Karpas-422 (cell line): ENCODE measurements around the gene LIAS. TPM values are rescaled to one million over a fixed set of nuclear protein-coding genes. Genes with fewer than 3 reads are reported as not detected.
"Not testable (repeated sequence)": the region's sequence is repeated elsewhere in the genome, so short reads cannot be mapped to it uniquely, and the experiment has no call there.

ENCODE experiments used
- DNase-seq: peaks from one replicate; pipeline ENCODE4 v3.0.0-alpha.2; 2015
- H2AFZ ChIP-seq: fragments of 200-600 bp; sonication (generic); 2 replicates; pipeline ENCODE4 v1.6.1; 2014; ENCODE audit warnings: antibody characterized with exemption, low read length, mixed read lengths
- H3K27ac ChIP-seq: fragments of 200-600 bp; sonication (generic); 2 replicates; pipeline ENCODE4 v1.5.1; 2014; ENCODE audit warnings: mild to moderate bottlenecking, low read length, moderate library complexity
- H3K27me3 ChIP-seq: fragments of 200-600 bp; sonication (generic); 2 replicates; pipeline ENCODE4 v1.6.1; 2014; ENCODE audit warnings: low read length, mixed read lengths
- H3K36me3 ChIP-seq: fragments of 200-600 bp; sonication (generic); 2 replicates; pipeline ENCODE4 v1.6.1; 2014; ENCODE audit warnings: low read length, mixed read lengths; ENCODE audit not compliant: insufficient read depth
- H3K4me1 ChIP-seq: fragments of 200-600 bp; sonication (generic); 2 replicates; pipeline ENCODE4 v1.6.1; 2014; ENCODE audit warnings: mild to moderate bottlenecking, low read length, mixed read lengths
- H3K4me2 ChIP-seq: fragments of 200-600 bp; sonication (generic); 2 replicates; pipeline ENCODE4 v1.6.1; 2014; ENCODE audit warnings: low read length, low read depth, mild to moderate bottlenecking; ENCODE audit not compliant: poor library complexity, severe bottlenecking
- H3K4me3 ChIP-seq: fragments of 200-600 bp; sonication (generic); 2 replicates; pipeline ENCODE4 v1.5.1; 2014; ENCODE audit warnings: mild to moderate bottlenecking, antibody characterized with exemption, low read length, mixed read lengths
- H3K79me2 ChIP-seq: fragments of 200-600 bp; sonication (generic); 2 replicates; pipeline ENCODE4 v1.6.1; 2014; ENCODE audit warnings: mild to moderate bottlenecking, low read length, mixed read lengths
- H3K9ac ChIP-seq: fragments of 200-600 bp; sonication (generic); 2 replicates; pipeline ENCODE4 v1.6.0; 2014; ENCODE audit warnings: low read length
- H3K9me2 ChIP-seq: fragments of 200-600 bp; sonication (generic), shearing (Covaris generic); replicated peaks from 2 replicates; pipeline ENCODE4 v1.6.0; 2014; ENCODE audit warnings: mild to moderate bottlenecking, low read length, moderate library complexity; ENCODE audit not compliant: insufficient read depth
- H3K9me3 ChIP-seq: fragments of 300-700, 200-600 bp; sonication (generic); 2 replicates; pipeline ENCODE4 v1.6.1; 2014; ENCODE audit warnings: low read length, mixed read lengths
- H4K20me1 ChIP-seq: fragments of 200-600 bp; sonication (generic); 2 replicates; pipeline ENCODE4 v1.6.1; 2014; ENCODE audit warnings: mild to moderate bottlenecking, antibody characterized with exemption, low read length, low read depth; ENCODE audit not compliant: insufficient read depth
- total RNA-seq: library from RNA; depleted of rRNA; stranded (reverse); fragments of >200 nt; shearing (Covaris generic); gene quantifications from 2 replicates; pipeline ENCODE4 v1.2.3, GENCODE V29; 2014; ENCODE audit warnings: low replicate concordance

Gene LIAS
- total RNA-seq, 1 experiment from 2014 or later = 19.5 TPM

GRCh38 chr4:39458161-39458504 lies 723 bp upstream of the LIAS start:
- not testable (repeated sequence) for DNase-seq, H3K27me3 ChIP-seq, H3K9me3 ChIP-seq, H3K9me2 ChIP-seq, H2AFZ ChIP-seq
- Histone ChIP-seq H3K27ac (peak overlapping the region; percentile 84), H3K9ac (peak overlapping the region; percentile 78), H4K20me1 (peaks cover 42% of the 10 kb centered on the region), H3K79me2 (peaks cover 43% of the 10 kb centered on the region), H3K4me1 (peaks cover 35% of the 10 kb centered on the region), H3K4me3 (peak overlapping the region; percentile 95), H3K36me3 (peaks cover 55% of the 10 kb centered on the region), H3K4me2 (peak overlapping the region; percentile 94)

- Histone ChIP-seq H4K20me1 (no peaks in the 10 kb centered on the region), H3K27ac (no peak overlapping the region), H2AFZ (peak overlapping the region; percentile 73; the same call in 1 of the 2 replicates), H3K79me2 (peaks cover 12% of the 10 kb centered on the region), H3K36me3 (peaks cover 34% of the 10 kb centered on the region), H3K9me3 (no peaks in the 10 kb centered on the region), H3K4me1 (peaks cover 21% of the 10 kb centered on the region), H3K9ac (no peak overlapping the region), H3K27me3 (no peaks in the 10 kb centered on the region), H3K4me2 (no peak overlapping the region), H3K9me2 (no peaks in the 10 kb centered on the region), H3K4me3 (no peak overlapping the region)
- DNase-seq = peak; percentile 73
Observed at GRCh38 chr4:39464886-39465501, 6.1 kb downstream of the LIAS start.

DNA sequence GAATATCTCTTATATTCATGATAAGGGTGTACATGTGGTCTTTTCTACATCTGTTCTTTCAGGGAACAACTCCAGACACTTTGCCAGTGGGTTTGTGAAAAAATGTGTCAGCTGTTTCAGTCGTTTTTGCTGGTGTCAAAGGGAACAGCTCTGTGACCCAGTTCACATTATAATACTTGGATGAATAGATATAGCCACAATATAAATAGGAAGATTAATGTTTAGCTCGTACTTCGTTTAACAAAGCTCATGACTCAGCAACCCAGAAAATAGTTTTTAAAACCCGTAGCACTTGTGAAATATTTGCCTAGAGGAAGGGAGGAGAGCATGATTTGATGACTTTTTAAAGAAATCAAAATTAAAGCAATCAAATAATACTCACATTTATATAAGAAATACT lies 7.9 kb downstream of the LIAS start:
- DNase-seq = no peak
- H3K79me2 ChIP-seq = no peaks in the 10 kb centered on the region
- H3K27ac ChIP-seq = no peak overlapping the region
- H3K4me3 ChIP-seq = no peak overlapping the region
- H3K27me3 ChIP-seq = no peaks in the 10 kb centered on the region
- no peaks in the 10 kb centered on the region for H4K20me1 ChIP-seq
- no peak overlapping the region for H3K9ac ChIP-seq
- H3K9me2 ChIP-seq = no peaks in the 10 kb centered on the region
- peaks cover 43% of the 10 kb centered on the region for H3K36me3 ChIP-seq
- no peaks in the 10 kb centered on the region for H3K9me3 ChIP-seq
- H2AFZ ChIP-seq = no peak overlapping the region
- H3K4me1 ChIP-seq = peaks cover 17% of the 10 kb centered on the region
- no peak overlapping the region for H3K4me2 ChIP-seq

- H2AFZ ChIP-seq = no peak overlapping the region
- H3K9me3 ChIP-seq = no peaks in the 10 kb centered on the region
- no peaks in the 10 kb centered on the region for H3K79me2 ChIP-seq
- no peak overlapping the region for H3K9ac ChIP-seq
- H3K27me3 ChIP-seq = no peaks in the 10 kb centered on the region
- H3K4me1 ChIP-seq = peaks cover 17% of the 10 kb centered on the region
- H3K4me3 ChIP-seq = no peak overlapping the region
- H3K9me2 ChIP-seq = no peaks in the 10 kb centered on the region
- no peak overlapping the region for H3K27ac ChIP-seq
- no peaks in the 10 kb centered on the region for H4K20me1 ChIP-seq
- DNase-seq = no peak
- H3K36me3 ChIP-seq = peaks cover 44% of the 10 kb centered on the region
- no peak overlapping the region for H3K4me2 ChIP-seq
Observed at GRCh38 chr4:39467464-39467863, 8.6 kb downstream of the LIAS start.

DNA sequence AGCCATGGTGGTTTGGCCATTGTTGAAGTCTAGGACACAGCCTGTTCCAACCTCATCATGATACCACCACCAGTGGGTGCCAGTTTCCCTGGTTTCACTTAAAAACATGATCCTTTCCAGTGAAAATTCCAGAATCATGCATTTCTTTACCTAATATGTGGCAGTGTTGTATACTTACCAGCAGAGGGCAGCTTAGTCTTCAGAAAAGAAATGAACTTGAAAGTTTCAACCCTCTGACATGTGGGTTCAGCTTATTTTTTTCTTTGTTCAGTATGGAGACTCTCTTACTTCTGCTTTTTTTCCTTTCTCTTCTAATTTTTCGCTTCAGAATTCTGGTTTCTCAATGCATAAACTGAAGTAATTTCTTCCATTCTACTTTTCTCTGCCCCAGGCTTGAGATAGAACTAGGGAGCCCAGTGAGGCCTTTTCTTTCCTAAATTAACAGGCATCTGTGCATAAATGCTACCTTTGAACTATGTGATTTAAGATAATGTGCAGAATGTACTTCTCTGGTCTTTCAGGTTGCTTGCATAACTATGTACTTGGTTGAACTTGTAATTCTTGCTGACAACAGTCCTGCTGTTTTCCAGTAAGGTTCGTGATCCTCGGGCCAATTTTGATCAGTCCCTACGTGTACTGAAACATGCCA lies 10.7 kb downstream of the LIAS start:
- Histone ChIP-seq H3K9ac (peak overlapping the region; percentile 36), H2AFZ (peak overlapping the region; percentile 16; the same call in 1 of the 2 replicates), H3K27ac (peak overlapping the region; percentile 57), H4K20me1 (no peaks in the 10 kb centered on the region), H3K4me1 (peaks cover 13% of the 10 kb centered on the region), H3K27me3 (no peaks in the 10 kb centered on the region), H3K4me3 (no peak overlapping the region), H3K4me2 (peak overlapping the region; percentile 37), H3K79me2 (no peaks in the 10 kb centered on the region), H3K36me3 (peaks cover 38% of the 10 kb centered on the region), H3K9me3 (no peaks in the 10 kb centered on the region), H3K9me2 (no peaks in the 10 kb centered on the region)
- peak; percentile 90 for DNase-seq

DNA sequence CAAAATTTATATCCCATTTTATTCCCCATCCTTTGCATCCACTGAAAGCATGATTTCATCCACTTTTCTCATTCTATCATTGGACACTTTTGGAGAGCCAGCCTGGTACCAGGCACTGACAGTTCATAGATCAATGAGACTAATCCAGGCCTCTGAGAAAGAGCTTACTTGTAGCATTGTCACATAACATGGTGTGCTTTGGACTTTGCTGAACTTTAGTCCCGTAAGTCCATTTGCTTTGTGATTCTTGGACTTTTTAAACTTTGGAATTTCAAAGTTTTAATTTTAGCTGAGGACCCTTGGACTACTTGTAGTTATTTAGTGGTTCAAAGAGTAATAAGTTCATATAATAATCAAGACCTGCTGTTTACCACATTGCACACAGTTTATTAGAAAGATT lies 11.5 kb downstream of the LIAS start:
- H3K36me3 ChIP-seq = peaks cover 29% of the 10 kb centered on the region
- H3K4me2 ChIP-seq = no peak overlapping the region
- H3K9ac ChIP-seq = no peak overlapping the region
- no peak overlapping the region for H3K4me3 ChIP-seq
- H3K9me3 ChIP-seq = no peaks in the 10 kb centered on the region
- no peaks in the 10 kb centered on the region for H3K79me2 ChIP-seq
- no peak overlapping the region for H2AFZ ChIP-seq
- DNase-seq = no peak
- H3K27ac ChIP-seq = no peak overlapping the region
- no peaks in the 10 kb centered on the region for H3K27me3 ChIP-seq
- H4K20me1 ChIP-seq = no peaks in the 10 kb centered on the region
- peaks cover 6% of the 10 kb centered on the region for H3K4me1 ChIP-seq
- H3K9me2 ChIP-seq = no peaks in the 10 kb centered on the region

DNA sequence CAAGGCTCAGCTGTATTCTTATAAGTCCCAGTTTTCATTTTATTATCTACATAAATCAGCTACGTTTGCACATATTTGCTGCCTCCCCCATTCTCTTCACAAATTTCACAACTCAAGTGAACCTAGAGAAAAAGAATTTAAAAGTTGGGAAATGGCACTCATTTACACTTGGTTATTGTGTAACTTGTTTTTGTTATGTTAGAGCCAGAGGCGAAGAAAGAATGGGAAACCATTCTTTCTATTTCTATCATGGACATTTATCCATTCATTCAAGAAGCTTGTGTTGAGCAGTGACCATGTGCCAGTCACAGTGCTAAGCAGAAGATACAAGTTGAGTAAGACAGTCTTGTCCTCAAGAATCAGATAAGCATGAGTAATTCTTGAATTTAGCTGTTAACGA lies 13.5 kb downstream of the LIAS start:
- Histone ChIP-seq H3K9ac (no peak overlapping the region), H3K9me2 (no peaks in the 10 kb centered on the region), H3K4me3 (no peak overlapping the region), H3K4me1 (peaks cover 6% of the 10 kb centered on the region), H3K27ac (no peak overlapping the region), H3K9me3 (no peaks in the 10 kb centered on the region), H2AFZ (no peak overlapping the region), H3K79me2 (no peaks in the 10 kb centered on the region), H3K4me2 (no peak overlapping the region), H3K27me3 (no peaks in the 10 kb centered on the region), H4K20me1 (no peaks in the 10 kb centered on the region), H3K36me3 (peaks cover 23% of the 10 kb centered on the region)
- DNase-seq = no peak

DNA sequence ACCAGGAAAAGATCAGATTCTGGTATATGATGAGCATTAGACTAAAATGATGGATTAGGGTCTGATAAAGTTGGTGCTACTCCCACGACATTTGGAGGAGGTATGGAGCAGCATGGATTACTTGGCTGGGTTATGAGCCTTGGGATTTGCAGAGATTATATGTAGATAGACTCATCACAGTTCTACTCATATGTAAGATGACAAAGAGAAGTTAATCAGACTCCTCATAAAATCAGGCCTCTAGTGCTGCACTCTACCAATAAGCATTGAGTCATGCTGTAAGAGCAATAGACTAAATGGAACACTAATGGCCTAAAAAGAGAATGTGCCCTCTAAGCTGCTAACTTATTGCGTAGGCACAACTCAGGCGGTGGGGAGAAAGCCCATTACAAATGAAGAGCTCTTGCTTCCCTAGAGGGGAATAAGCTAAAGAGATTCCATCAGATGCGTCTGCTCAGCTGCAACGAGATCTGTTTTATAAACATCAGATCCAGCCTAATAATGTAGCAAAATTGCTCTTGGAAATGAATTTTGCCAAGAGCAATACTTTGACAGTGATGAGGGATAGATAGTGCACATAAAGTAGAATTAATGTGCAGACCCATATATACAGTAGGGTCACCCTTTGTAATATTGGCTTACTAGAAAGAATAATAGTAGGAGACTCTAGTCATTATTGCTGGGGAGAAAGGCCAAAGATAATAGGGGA lies 17.5 kb downstream of the LIAS start:
- H3K4me2 ChIP-seq = no peak overlapping the region
- H3K9me3 ChIP-seq = no peaks in the 10 kb centered on the region
- H3K4me1 ChIP-seq = no peaks in the 10 kb centered on the region
- no peak overlapping the region for H3K4me3 ChIP-seq
- no peak for DNase-seq
- no peaks in the 10 kb centered on the region for H3K9me2 ChIP-seq
- H2AFZ ChIP-seq = no peak overlapping the region
- no peaks in the 10 kb centered on the region for H3K79me2 ChIP-seq
- no peak overlapping the region for H3K9ac ChIP-seq
- H3K27ac ChIP-seq = no peak overlapping the region
- H3K27me3 ChIP-seq = no peaks in the 10 kb centered on the region
- H4K20me1 ChIP-seq = no peaks in the 10 kb centered on the region
- peaks cover 18% of the 10 kb centered on the region for H3K36me3 ChIP-seq
